Endothelial cell of umbilical vein (primary cell): ENCODE data around the gene CX3CR1.

ENCODE experiments used
- FOS ChIP-seq: IDR thresholded peaks from 2 replicates; pipeline ENCODE4 v1.6.1; 2011; ENCODE audit warnings: mild to moderate bottlenecking, low read length, moderate library complexity, borderline replicate concordance; ENCODE audit not compliant: insufficient read depth
- JUN ChIP-seq: IDR thresholded peaks from 2 replicates; pipeline ENCODE4 v1.6.1; 2011; ENCODE audit warnings: borderline replicate concordance, low read depth; ENCODE audit not compliant: insufficient read length, insufficient read depth
- MYC ChIP-seq: IDR thresholded peaks from one replicate; pipeline ENCODE4 v1.6.1; 2011; ENCODE audit warnings: mild to moderate bottlenecking, low read depth, low read length
- POLR2AphosphoS5 ChIP-seq: IDR thresholded peaks from 2 replicates; pipeline ENCODE4 v1.6.1; 2012; ENCODE audit warnings: low read depth, mild to moderate bottlenecking, control low read depth, low read length, moderate library complexity; ENCODE audit not compliant: insufficient read depth
- TF ChIP-seq, protein P1 (sequence below), 2 donors: IDR thresholded peaks; 1 replicate in 1 of 2; 2 replicates in 1 of 2; pipeline ENCODE4 v1.5.1; 2011; ENCODE audit warnings: low read length in 2 of 2, mild to moderate bottlenecking in 2 of 2, moderate library complexity in 2 of 2, control low read depth in 1 of 2, inconsistent platforms in 1 of 2, low read depth in 1 of 2; ENCODE audit not compliant: insufficient read depth in 1 of 2; ENCODE audit errors: extremely low read depth in 1 of 2

DNA sequence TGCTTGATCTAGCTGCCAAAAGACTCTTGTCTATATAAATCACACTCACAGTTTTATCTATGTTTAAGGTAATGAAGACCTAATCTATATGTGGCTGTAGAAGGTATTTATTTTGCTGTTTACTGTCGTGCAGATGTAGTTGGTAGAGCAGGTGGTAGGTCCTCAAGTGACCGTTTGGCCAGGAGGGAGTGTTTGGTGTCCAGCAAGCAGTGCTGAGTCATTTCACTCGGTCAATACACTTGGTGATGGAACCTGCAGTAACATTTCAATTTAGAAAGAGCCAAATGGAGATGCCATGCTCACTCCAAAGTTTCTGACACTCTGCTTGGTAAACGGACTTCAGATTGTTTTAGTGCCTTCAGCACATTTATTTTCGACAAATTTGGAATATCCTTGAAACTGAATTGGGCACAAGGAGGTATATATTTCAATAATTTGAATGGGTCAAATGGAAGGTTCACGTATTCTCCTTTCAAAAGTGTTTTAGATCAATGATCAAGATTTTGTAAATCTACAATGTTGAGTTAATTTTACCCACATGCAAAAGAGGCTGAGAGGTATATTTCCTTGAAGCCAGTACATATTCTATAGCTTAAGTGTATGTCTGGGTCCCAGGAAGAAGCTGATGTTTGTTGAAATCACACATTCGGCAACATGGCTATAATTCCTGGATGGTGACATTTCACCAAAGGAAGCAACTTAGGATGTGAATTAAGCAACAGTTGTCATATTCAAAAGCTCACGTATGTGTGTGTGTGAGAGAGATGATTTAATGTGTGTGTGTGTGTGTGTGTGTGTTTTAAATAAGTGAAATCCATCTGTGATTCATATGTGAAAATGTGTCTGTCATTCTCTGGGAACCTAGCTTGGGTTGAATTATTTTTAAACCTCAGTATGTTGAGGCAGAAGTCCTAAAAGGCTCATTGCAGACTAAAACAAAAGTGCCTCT is 7.7 kb upstream of the CX3CR1 start:
- TF ChIP-seq, protein P1, sequence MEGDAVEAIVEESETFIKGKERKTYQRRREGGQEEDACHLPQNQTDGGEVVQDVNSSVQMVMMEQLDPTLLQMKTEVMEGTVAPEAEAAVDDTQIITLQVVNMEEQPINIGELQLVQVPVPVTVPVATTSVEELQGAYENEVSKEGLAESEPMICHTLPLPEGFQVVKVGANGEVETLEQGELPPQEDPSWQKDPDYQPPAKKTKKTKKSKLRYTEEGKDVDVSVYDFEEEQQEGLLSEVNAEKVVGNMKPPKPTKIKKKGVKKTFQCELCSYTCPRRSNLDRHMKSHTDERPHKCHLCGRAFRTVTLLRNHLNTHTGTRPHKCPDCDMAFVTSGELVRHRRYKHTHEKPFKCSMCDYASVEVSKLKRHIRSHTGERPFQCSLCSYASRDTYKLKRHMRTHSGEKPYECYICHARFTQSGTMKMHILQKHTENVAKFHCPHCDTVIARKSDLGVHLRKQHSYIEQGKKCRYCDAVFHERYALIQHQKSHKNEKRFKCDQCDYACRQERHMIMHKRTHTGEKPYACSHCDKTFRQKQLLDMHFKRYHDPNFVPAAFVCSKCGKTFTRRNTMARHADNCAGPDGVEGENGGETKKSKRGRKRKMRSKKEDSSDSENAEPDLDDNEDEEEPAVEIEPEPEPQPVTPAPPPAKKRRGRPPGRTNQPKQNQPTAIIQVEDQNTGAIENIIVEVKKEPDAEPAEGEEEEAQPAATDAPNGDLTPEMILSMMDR (IDR thresholded peaks at IDR 0.05; ENCODE audit: extremely low read depth in 1 of 2, insufficient read depth in 1 of 2, low read depth in 1 of 2, low read length in 2 of 2), result no peak
- TF ChIP-seq POLR2AphosphoS5 (no peak), JUN (no peak), MYC (no peak), FOS (no peak)
